Sigmoid colon (tissue), 7 donors: ENCODE data around the gene DDX23. TPM values are rescaled to one million over a fixed set of nuclear protein-coding genes. Genes with fewer than 3 reads are reported as not detected.
"Not testable (repeated sequence)": the region's sequence is repeated elsewhere in the genome, so short reads cannot be mapped to it uniquely, and the experiment has no call there.

Source experiments
- DNase-seq: peaks from one replicate; pipeline ENCODE4 v3.0.0-alpha.2; 2019
- H3K27ac ChIP-seq, 4 donors: fragments of 200-600 bp; sonication (generic); one replicate each; pipeline ENCODE4 v1.5.1; 2016 to 2019; ENCODE audit warnings: mild to moderate bottlenecking in 1 of 4
- H3K27me3 ChIP-seq, 3 donors: fragments of 200-600 bp; sonication (generic); one replicate each; pipeline ENCODE4 v1.5.1; 2019; ENCODE audit warnings: mild to moderate bottlenecking in 1 of 3
- H3K36me3 ChIP-seq, 4 donors: fragments of 200-600 bp; sonication (generic); one replicate each; pipeline ENCODE4 v1.5.1; 2016 to 2019
- H3K4me1 ChIP-seq, 4 donors: fragments of 200-600 bp; sonication (generic); one replicate each; pipeline ENCODE4 v1.5.1; 2017 to 2019
- H3K4me3 ChIP-seq, 4 donors: fragments of 200-600 bp; sonication (generic); one replicate each; pipeline ENCODE4 v1.5.1; 2017 to 2019; ENCODE audit warnings: mild to moderate bottlenecking in 2 of 4, moderate library complexity in 1 of 4
- H3K9me3 ChIP-seq, 4 donors: fragments of 200-600 bp in 3 of 4; sonication (generic) in 3 of 4; one replicate each; pipeline versions ENCODE4 v1.5.1 to v1.6.1; 2013 to 2019
- CTCF ChIP-seq, 4 experiments: fragments of 450-650 bp in 3 of 4; fragments of 200-600 bp in 1 of 4; IDR thresholded peaks; one replicate each; pipeline ENCODE4 v1.5.1; 2016 to 2019; ENCODE audit warnings: antibody characterized with exemption in 4 of 4, mild to moderate bottlenecking in 3 of 4, moderate library complexity in 2 of 4
- EP300 ChIP-seq, 4 donors: sonication (generic); formaldehyde crosslinking; IDR thresholded peaks; one replicate each; pipeline ENCODE4 v1.6.1; 2017; ENCODE audit warnings: antibody characterized with exemption in 4 of 4
- POLR2A ChIP-seq, 2 donors: fragments of 450-650 bp; IDR thresholded peaks; one replicate each; pipeline ENCODE4 v1.6.1; 2016; ENCODE audit warnings: antibody characterized with exemption in 2 of 2, mild to moderate bottlenecking in 2 of 2, moderate library complexity in 2 of 2
- POLR2AphosphoS5 ChIP-seq, 4 donors: sonication (generic); formaldehyde crosslinking; IDR thresholded peaks; one replicate each; pipeline ENCODE4 v1.6.1; 2017; ENCODE audit warnings: antibody characterized with exemption in 4 of 4
- WGBS, 2 donors: extraction: QIAGEN DNeasy Blood & Tissue Kit; methylation state at CpG; one replicate each; pipeline ENCODE4 v1.1.7; 2013; 5-methylcytosine and 5-hydroxymethylcytosine counted together
- intact Hi-C: fragments of 100-400 bp; cut with DNase I; formaldehyde crosslinking; loops from one replicate; pipeline ENCODE4 v1.15.1; 2023
- polyA plus RNA-seq, 3 donors: library from polyadenylated mRNA; stranded (reverse); fragments of 200-250 nt; gene quantifications; one replicate each; pipeline ENCODE4 v1.2.3, GENCODE V29; 2013
- total RNA-seq, 4 donors: library from RNA; depleted of rRNA; stranded (reverse); fragments of >200 nt; gene quantifications; one replicate each; pipeline ENCODE4 v1.1.0, GENCODE V29; 2016
- donor health status: healthy with polysubstance abuse.
- donor health status: Bipolar disorder and iron deficiency.
- donor health status: healthy.

Gene DDX23
- total and polyA plus RNA-seq, 7 donors = 32.4 to 91.5 (median 53.5) TPM

- WGBS, 2 donors = 39 to 74% methylated on average over 10 of the region's 10 CpGs
- H3K27me3 ChIP-seq = peaks cover 0 to 12% (median 2%) of the 10 kb centered on the region in 3 donors
Observed at GRCh38 chr12:48882315-48882687, 30.3 kb upstream of the DDX23 start.

GRCh38 chr12:48881686-48882314, 29.8 kb upstream of the DDX23 start:
- H3K27me3 ChIP-seq = peaks cover 0 to 12% (median 2%) of the 10 kb centered on the region in 3 donors
- no peaks in the 10 kb centered on the region for H3K36me3 ChIP-seq
- 61 to 77% methylated on average over 9 of the region's 9 CpGs for WGBS, 2 donors
- intact Hi-C loops = no loop called here
- peaks cover 0 to 9% (median 4%) of the 10 kb centered on the region in 4 donors for H3K4me1 ChIP-seq
- no peak for TF ChIP-seq EP300 (IDR thresholded peaks at IDR 0.05)
- TF ChIP-seq CTCF (IDR thresholded peaks at IDR 0.05) = no peak
- no peak for TF ChIP-seq POLR2A (IDR thresholded peaks at IDR 0.05)
- no peak for TF ChIP-seq POLR2AphosphoS5 (IDR thresholded peaks at IDR 0.05)
- H3K4me3 ChIP-seq = peak overlapping the region in 2 of 4 donors; percentile 2 to 21
- no peak for DNase-seq
- H3K27ac ChIP-seq = peak overlapping the region in 1 of 4 donors; percentile 20
- H3K9me3 ChIP-seq = no peaks in the 10 kb centered on the region

More at GRCh38 chr12:48882315-48882687, 30.3 kb upstream of the DDX23 start:
- Histone ChIP-seq H3K27ac (peak overlapping the region in 1 of 4 donors; percentile 20), H3K4me3 (peak overlapping the region in 2 of 4 donors; percentile 2 to 21), H3K4me1 (peaks cover 0 to 9% (median 4%) of the 10 kb centered on the region in 4 donors), H3K36me3 (no peaks in the 10 kb centered on the region), H3K9me3 (no peaks in the 10 kb centered on the region)
- TF ChIP-seq CTCF (IDR thresholded peaks at IDR 0.05) = no peak
- TF ChIP-seq POLR2AphosphoS5 (IDR thresholded peaks at IDR 0.05) = peak in 1 of 4 donors; percentile 46
- no peak for TF ChIP-seq POLR2A (IDR thresholded peaks at IDR 0.05)
- peak in 2 of 4 donors; percentile 12 to 23 for TF ChIP-seq EP300 (IDR thresholded peaks at IDR 0.05)
- intact Hi-C loops = no loop called here
- no peak for DNase-seq

- intact Hi-C loops = no loop called here
- WGBS, 2 donors = 76 to 84% methylated on average over 9 of the region's 9 CpGs
Observed at GRCh38 chr12:48880647-48881046, 28.7 kb upstream of the DDX23 start.

GRCh38 chr12:48878548-48878947, 26.6 kb upstream of the DDX23 start:
- Histone ChIP-seq H3K4me1 (peaks cover 0 to 9% (median 4%) of the 10 kb centered on the region in 4 donors), H3K27ac (no peak overlapping the region), H3K27me3 (peaks cover 0 to 10% (median 2%) of the 10 kb centered on the region in 3 donors), H3K9me3 (no peaks in the 10 kb centered on the region), H3K4me3 (no peak overlapping the region), H3K36me3 (no peaks in the 10 kb centered on the region)
- 88 to 91% methylated on average over 2 of the region's 2 CpGs for WGBS, 2 donors
- no peak for DNase-seq
- intact Hi-C loops = no loop called here
- TF ChIP-seq CTCF (IDR thresholded peaks at IDR 0.05) (no peak), POLR2A (IDR thresholded peaks at IDR 0.05) (no peak), EP300 (IDR thresholded peaks at IDR 0.05) (no peak), POLR2AphosphoS5 (IDR thresholded peaks at IDR 0.05) (no peak)

More at GRCh38 chr12:48880647-48881046, 28.7 kb upstream of the DDX23 start:
- H3K9me3 ChIP-seq = no peaks in the 10 kb centered on the region
- H3K27ac ChIP-seq = no peak overlapping the region
- H3K36me3 ChIP-seq = no peaks in the 10 kb centered on the region
- no peak for DNase-seq
- peaks cover 0 to 9% (median 4%) of the 10 kb centered on the region in 4 donors for H3K4me1 ChIP-seq
- no peak overlapping the region for H3K4me3 ChIP-seq
- TF ChIP-seq POLR2AphosphoS5 (IDR thresholded peaks at IDR 0.05) (no peak), POLR2A (IDR thresholded peaks at IDR 0.05) (no peak), EP300 (IDR thresholded peaks at IDR 0.05) (no peak)
- H3K27me3 ChIP-seq = peaks cover 0 to 12% (median 2%) of the 10 kb centered on the region in 3 donors

GRCh38 chr12:48875944-48876515, 24.1 kb upstream of the DDX23 start:
- intact Hi-C loops = no loop called here
- no peak overlapping the region for H3K4me3 ChIP-seq
- no peaks in the 10 kb centered on the region for H3K36me3 ChIP-seq
- H3K4me1 ChIP-seq = no peaks in the 10 kb centered on the region
- DNase-seq = no peak
- H3K27me3 ChIP-seq = peaks cover 0 to 4% (median 0%) of the 10 kb centered on the region in 3 donors
- no peaks in the 10 kb centered on the region for H3K9me3 ChIP-seq
- WGBS, 2 donors = 91 to 95% methylated on average over 4 of the region's 4 CpGs
- TF ChIP-seq EP300 (IDR thresholded peaks at IDR 0.05) (no peak), POLR2AphosphoS5 (IDR thresholded peaks at IDR 0.05) (no peak), POLR2A (IDR thresholded peaks at IDR 0.05) (no peak), CTCF (IDR thresholded peaks at IDR 0.05) (no peak)
- no peak overlapping the region for H3K27ac ChIP-seq

GRCh38 chr12:48873534-48873933, 21.6 kb upstream of the DDX23 start:
- H3K36me3 ChIP-seq, H3K27ac ChIP-seq, H3K9me3 ChIP-seq, H3K4me3 ChIP-seq, H3K4me1 ChIP-seq, DNase-seq, intact Hi-C loops, H3K27me3 ChIP-seq: not testable (repeated sequence)
- 55 to 76% methylated on average over 8 of the region's 8 CpGs for WGBS, 2 donors
